HG03565 (cell line): ENCODE measurements around the gene CCDC121.

Experiments used
- ATAC-seq: cut with Tn5 transposase; IDR thresholded peaks from one replicate; pipeline ENCODE4 v1.9.1; 2021; ENCODE audit warnings: mild to moderate bottlenecking, moderate library complexity; ENCODE audit not compliant: unreplicated experiment

CCDC121 gene, protein sequence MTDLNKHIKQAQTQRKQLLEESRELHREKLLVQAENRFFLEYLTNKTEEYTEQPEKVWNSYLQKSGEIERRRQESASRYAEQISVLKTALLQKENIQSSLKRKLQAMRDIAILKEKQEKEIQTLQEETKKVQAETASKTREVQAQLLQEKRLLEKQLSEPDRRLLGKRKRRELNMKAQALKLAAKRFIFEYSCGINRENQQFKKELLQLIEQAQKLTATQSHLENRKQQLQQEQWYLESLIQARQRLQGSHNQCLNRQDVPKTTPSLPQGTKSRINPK

GRCh38 chr2:27628767-27629709, at the start of gene CCDC121, which contains the start of gene GPN1:
Gene CCDC121, minus strand, starts transcription at chr2:27629012. Its CDS starts 1,213 bp downstream, at chr2:27627799.
Gene GPN1, plus strand, starts transcription at chr2:27629050. Its CDS starts 9 bp downstream, at chr2:27629059.
- peak; percentile 90 for ATAC-seq

DNA sequence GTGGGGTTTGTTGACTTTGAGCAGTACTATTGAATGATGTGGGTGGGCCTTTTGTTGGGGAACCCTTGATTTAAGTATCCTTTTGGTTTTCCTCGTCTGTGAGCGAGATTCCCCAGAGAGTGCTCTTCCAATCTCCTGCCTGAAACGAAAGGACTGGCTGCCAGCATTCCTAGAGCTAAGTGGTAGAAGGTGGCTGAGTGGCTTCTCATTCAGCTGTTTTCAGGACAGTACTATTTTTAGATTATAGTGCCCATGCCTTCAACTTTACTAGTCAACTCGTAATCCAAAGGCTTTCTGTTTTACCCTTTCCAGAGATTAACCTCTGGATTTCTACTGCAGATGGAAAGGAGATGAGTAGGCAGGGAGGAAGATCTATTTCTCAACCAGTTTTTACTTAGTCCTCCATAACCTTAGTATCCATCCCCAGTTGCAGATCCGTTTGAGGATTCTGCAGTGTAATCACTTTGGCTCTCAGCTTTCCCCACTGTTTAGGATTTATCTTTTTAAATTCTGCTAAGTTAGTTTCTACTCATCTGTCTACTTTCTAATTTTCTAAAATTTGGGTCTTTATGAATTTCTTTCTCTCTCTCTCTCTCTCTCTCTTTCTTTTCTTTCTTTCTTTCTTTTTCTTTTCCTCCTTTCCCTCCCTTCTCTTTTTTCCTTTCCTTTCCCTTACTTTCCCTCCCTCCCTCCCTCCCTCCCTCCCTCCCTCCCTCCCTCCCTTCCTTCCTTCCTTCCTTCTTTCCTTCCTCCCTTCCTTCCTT, 44.1 kb upstream of the CCDC121 start:
- no peak for ATAC-seq

GRCh38 chr2:27671235-27671634, 42.4 kb upstream of the CCDC121 start:
- no peak for ATAC-seq

GRCh38 chr2:27667446-27667845, 38.6 kb upstream of the CCDC121 start:
- no peak for ATAC-seq

DNA sequence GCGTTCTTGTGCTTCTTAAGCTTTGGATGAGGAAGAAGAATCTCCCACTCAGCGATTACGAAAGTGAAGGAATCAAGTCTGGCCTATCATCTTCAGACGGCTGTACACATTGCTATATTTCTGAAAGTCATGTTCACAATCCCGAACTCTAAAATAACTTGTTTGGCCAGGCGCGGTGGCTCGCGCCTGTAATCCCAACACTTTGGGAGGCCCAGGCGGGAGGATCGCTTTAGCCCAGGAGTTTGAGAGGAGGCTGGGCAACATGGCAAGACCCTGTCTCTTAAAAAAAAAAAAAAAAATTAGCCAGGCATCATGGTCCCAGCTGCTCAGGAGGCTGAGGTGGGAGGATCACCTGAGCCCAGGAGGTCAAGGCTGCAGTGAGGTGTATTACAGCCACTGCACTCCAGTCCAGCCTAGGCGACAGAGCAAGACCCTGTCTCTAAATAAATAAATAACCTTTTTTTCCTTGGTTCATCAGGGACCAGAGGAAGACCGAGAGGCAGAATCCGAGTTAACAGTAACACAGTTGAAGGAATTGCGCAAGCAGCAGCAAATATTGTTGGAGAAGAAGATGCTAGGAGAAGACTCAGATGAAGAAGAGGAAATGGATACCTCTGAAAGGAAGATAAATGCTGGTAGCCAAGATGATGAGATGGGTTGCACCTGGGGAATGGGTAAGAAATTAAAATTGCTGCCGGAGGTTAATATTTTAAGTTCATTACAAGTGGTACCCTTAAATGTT, 36.0 kb upstream of the CCDC121 start:
- ATAC-seq: no peak

DNA sequence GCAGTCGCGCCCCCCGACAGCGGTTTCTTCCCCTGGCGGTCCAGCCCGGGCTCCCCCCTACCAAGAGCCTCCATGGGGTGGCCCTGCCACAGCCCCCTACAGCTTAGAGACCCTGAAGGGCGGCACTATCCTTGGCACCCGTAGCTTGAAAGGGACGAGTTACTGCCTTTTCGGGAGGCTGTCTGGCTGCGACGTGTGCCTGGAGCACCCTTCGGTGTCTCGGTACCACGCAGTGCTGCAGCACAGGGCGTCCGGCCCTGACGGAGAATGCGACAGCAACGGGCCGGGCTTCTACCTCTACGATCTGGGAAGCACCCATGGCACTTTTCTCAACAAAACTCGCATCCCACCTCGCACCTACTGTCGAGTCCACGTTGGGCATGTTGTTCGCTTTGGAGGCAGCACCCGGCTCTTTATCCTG, 35.4 kb upstream of the CCDC121 start:
- peak; percentile 13 for ATAC-seq

DNA sequence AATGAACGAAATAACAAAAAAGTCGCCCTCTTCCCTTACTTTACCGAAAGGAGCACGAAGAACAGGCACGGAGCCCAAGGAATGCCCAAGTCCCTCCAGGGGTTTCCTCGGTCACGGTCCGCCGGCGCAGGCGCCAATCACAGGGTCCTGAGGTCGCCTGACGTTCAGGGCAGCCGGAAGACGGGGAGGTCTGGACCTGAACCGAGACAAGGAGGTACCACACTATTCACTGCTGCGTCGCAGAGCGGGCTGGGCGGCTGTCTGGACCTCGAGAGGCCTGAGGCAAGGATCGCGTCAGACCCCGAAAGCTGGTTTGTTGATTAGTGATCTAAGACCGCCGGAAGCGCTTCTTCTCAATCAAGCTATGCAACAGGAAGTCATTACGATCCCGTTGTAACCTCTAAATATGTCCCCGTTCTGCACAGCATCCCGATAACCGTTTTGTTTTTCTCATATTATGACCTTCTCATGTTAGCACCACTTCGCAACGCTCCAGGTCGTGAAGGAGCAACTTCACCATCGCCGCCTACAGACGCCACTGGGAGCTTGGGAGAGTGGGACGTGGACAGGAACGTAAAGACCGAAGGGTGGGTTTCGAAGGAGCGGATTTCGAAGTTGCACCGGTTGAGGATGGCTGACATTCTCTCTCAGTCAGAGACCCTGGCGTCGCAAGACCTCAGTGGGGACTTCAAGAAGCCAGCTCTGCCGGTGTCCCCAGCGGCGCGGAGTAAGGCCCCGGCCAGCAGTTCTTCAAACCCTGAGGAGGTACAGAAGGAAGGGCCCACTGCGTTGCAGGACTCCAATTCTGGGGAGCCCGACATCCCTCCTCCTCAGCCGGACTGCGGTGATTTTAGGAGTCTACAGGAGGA, 34.7 kb upstream of the CCDC121 start, which contains the start of the genes SLC4A1AP and SUPT7L:
TSS of gene SLC4A1AP (plus strand) at position 605 of the 869 bp plus-strand sequence. CDS start at position 631, 26 bp downstream.
TSS of gene SUPT7L (minus strand) at position 330 of the 869 bp plus-strand sequence. CDS start 1,422 bp downstream, outside the sequence.
- ATAC-seq: peak; percentile 42

DNA sequence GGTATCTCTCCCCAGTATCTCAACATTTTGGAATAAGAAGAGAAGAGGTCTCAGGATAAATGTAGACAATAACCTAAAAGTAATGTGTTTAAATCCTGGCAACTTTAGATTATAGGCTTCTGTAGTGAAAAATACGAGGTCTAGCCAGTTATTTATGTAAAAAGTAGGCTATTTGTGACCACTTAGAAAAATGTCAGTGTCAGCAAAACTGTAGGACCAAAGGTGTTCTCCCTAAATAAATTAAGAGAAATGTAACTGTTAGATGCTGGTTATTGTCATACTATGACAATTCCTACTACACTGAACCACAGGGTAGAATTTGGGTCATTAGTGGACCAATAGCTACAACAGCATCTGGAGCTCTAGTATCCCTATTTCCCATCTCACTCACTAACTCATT, 32.6 kb upstream of the CCDC121 start:
- ATAC-seq: no peak

DNA sequence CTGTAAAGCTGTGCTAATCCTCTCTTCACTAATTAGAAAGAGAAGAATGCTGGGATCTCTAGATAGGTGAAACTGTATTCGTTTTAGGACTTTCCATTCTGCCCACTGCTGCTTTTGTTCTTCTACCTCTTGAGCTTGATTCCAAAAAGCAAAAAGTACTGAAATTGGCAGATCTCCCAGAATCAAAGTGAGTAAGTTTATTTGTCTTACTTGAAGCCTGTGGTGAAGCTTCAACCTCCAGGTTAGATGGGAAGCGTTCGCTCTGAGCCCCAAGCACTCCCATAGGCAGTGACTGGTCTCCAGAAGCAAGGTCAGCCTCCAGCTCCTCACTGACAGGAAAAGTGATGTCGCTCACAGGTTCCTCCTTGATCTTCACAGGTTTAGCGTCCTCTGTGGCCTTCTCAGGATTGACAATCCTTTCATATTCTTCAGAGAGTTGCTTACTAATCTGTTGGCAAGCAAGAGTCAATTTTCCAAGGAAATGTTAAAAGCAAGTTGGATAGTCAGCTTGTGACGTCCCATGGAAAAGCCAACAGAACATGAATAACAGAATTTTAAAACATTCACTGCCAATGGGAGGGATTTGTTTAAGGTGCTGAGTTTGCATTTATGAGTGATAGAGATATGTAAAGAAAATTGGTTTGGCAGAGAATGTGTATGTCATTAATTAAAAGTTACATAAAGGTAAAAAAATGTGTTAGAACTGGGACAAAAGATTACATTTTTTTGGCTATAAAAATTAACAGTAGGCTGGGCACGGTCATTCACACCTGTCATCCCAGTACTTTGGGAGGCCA, 26.5 kb upstream of the CCDC121 start:
- ATAC-seq: no peak

GRCh38 chr2:27653397-27653796, 24.6 kb upstream of the CCDC121 start:
- ATAC-seq: no peak

DNA sequence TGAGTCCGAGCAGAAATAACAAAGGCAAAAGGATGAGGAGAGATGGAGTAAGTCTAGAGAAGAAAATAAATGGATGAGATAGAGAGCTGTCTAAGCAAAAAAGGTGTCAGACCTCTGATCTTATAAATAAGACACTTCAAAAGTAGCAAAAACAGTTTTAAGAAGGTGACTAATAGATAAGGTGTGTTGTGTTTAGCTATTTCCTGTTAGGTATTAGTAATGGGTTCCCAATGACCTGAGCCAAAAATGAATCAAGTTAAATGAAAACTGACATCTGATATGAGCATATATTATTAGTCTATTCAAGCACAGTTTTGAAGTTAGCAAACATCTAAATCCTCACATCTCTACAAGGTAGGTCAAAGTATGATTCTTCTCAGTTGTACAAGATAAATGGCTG, 24.0 kb upstream of the CCDC121 start:
- no peak for ATAC-seq

DNA sequence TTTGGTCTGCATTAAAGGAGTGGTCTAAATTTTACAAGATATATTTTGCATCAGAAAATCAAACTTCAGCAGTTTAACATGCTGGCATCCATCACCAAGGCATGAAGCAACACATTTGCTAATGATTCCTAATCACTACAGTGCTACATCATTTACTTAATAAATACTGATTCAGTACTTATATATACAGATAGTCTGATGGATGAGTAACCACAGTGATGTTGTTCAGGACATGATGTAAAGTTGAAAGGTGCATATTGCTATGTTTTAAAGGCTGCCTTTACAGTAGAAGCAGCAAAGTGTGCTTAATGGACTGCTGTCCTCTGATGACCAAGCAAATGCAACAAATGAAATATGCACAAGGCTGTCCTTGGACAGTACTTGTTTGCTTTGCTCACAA, 23.5 kb upstream of the CCDC121 start:
- no peak for ATAC-seq

DNA sequence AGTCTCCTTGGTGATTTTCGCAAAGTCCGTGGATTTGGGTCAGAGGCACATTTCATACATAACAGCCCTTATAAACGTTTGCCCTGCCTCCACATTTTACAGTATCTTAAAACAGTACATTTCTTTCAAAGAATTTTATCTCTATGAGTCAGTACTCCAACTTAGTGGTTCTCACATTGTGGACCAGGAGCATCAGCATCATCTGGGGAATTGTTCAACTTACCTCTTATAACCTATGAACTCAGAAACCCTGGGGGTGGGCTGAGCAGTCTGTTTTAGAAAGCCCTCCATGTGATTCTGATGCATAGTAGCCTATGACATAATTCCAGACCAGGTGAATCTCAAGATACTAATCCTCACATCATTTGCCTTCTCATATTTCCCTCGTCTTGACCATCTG, 22.2 kb upstream of the CCDC121 start:
- no peak for ATAC-seq

GRCh38 chr2:27647737-27648136, 18.9 kb upstream of the CCDC121 start:
- no peak for ATAC-seq

- no peak for ATAC-seq
Observed at GRCh38 chr2:27647289-27647688, 18.5 kb upstream of the CCDC121 start.

DNA sequence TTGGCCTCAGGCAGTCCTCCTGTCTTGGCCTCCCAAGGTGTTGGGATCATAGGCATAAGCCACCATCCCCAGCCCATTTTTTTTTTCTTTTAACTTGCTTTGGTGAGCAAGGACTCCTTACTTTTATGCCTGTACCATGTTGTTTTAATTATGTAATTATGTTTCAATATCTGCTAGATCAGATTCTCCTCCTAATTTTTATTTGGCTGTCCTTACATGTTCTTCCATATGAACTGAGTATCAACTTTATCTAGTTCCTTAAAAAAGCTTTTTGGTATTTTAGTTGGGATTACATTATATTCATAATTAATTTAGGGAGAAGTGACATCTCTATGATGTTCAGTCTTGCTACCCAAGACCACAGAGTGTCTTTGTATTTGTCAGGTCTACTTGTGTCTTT, 16.4 kb upstream of the CCDC121 start:
- ATAC-seq: no peak

- no peak for ATAC-seq
Observed at GRCh38 chr2:27640722-27641245, 12.0 kb upstream of the CCDC121 start.

DNA sequence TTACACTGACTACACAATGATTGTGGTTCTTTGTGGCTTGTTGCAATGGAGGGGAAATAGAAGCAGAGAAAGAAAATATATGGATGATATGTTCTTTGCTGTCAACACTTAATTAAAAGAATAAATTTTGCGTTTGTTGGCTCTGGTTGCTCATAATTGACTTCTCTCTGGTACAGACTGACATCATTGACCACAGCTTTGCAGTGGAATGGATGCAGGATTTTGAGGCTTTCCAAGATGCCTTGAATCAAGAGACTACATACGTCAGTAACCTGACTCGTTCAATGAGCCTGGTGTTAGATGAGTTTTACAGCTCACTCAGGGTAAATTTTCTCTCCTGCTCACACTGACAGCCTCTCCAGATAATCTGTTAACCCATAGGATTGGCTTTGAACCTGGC, 9.9 kb upstream of the CCDC121 start:
- ATAC-seq: no peak
